CD14-positive monocyte (primary cell): ENCODE results near the gene SRD5A2. TPM values are rescaled to one million over a fixed set of nuclear protein-coding genes. Genes with fewer than 3 reads are reported as not detected.

Experiments
- DNase-seq, 3 donors: peaks; one replicate each; pipeline ENCODE4 v3.0.0-alpha.2; 2011 to 2022
- H2AFZ ChIP-seq: 2 replicates; pipeline ENCODE4 v1.6.0; 2012; ENCODE audit warnings: mild to moderate bottlenecking, low read depth, low read length, inconsistent platforms; ENCODE audit not compliant: insufficient read depth, poor library complexity, severe bottlenecking
- H3K27ac ChIP-seq, 2 donors: 1 replicate in 1 of 2; 2 replicates in 1 of 2; pipeline ENCODE4 v1.5.1; 2012 to 2013; ENCODE audit warnings: low read length in 2 of 2, control low read depth in 1 of 2, inconsistent platforms in 1 of 2, low read depth in 1 of 2, mild to moderate bottlenecking in 1 of 2
- H3K27me3 ChIP-seq, 2 donors: one replicate each; pipeline versions ENCODE4 v1.6.0 to v1.6.1; 2011 to 2013; ENCODE audit warnings: low read length in 2 of 2; ENCODE audit not compliant: control insufficient read depth in 2 of 2, insufficient read depth in 2 of 2
- H3K36me3 ChIP-seq, 2 donors: replicated peaks in 1 of 2; 1 replicate in 1 of 2; 2 replicates in 1 of 2; pipeline versions ENCODE4 v1.5.1 to v1.6.1; 2012 to 2013; ENCODE audit warnings: low read length in 2 of 2, control low read depth in 1 of 2, inconsistent platforms in 1 of 2, mild to moderate bottlenecking in 1 of 2; ENCODE audit not compliant: insufficient read depth in 2 of 2, control insufficient read depth in 1 of 2
- H3K4me1 ChIP-seq, 2 donors: 1 replicate in 1 of 2; 2 replicates in 1 of 2; pipeline versions ENCODE4 v1.5.1 to v1.6.1; 2012 to 2013; ENCODE audit warnings: low read length in 2 of 2, control low read depth in 1 of 2, inconsistent platforms in 1 of 2, mild to moderate bottlenecking in 1 of 2, moderate library complexity in 1 of 2; ENCODE audit not compliant: insufficient read depth in 2 of 2, control insufficient read depth in 1 of 2
- H3K4me2 ChIP-seq: replicated peaks from 2 replicates; pipeline ENCODE3; 2012; ENCODE audit warnings: low read length, moderate library complexity, mild to moderate bottlenecking; ENCODE audit not compliant: poor library complexity, severe bottlenecking; ENCODE audit errors: extremely low read depth
- H3K4me3 ChIP-seq, 3 experiments: fragments of 200-600 bp in 1 of 3; sonication (generic) in 1 of 3; replicated peaks in 1 of 3; 1 replicate in 2 of 3; 2 replicates in 1 of 3; pipeline ENCODE4 v1.5.1; 2011 to 2013; ENCODE audit warnings: low read length in 3 of 3, mild to moderate bottlenecking in 3 of 3, control low read depth in 2 of 3, low read depth in 2 of 3, inconsistent platforms in 1 of 3, moderate library complexity in 1 of 3
- H3K79me2 ChIP-seq: 2 replicates; pipeline ENCODE4 v1.6.0; 2012; ENCODE audit warnings: mild to moderate bottlenecking, control low read depth, inconsistent platforms, low read length, moderate library complexity; ENCODE audit not compliant: insufficient read depth
- H3K9ac ChIP-seq: 2 replicates; pipeline ENCODE4 v1.6.0; 2017; ENCODE audit warnings: low read length, mild to moderate bottlenecking; ENCODE audit not compliant: insufficient read depth, poor library complexity, severe bottlenecking
- H3K9me3 ChIP-seq, 2 donors: replicated peaks in 1 of 2; 1 replicate in 1 of 2; 2 replicates in 1 of 2; pipeline versions ENCODE4 v1.5.1 to v1.6.1; 2012 to 2013; ENCODE audit warnings: low read length in 2 of 2, control low read depth in 1 of 2; ENCODE audit not compliant: control insufficient read depth in 1 of 2, insufficient read depth in 1 of 2
- H4K20me1 ChIP-seq: 2 replicates; pipeline ENCODE4 v1.6.0; 2012; ENCODE audit warnings: mild to moderate bottlenecking, low read length, control low read depth, moderate library complexity; ENCODE audit not compliant: insufficient read depth
- H3K27ac Mint-ChIP-seq, 7 donors: one replicate each; pipeline ENCODE4 v1.8.0; 2020; ENCODE audit warnings: mild to moderate bottlenecking in 7 of 7, mixed read lengths in 7 of 7, moderate library complexity in 6 of 7, inconsistent platforms in 2 of 7
- H3K27me3 Mint-ChIP-seq, 3 donors: one replicate each; pipeline ENCODE4 v1.8.0; 2021 to 2022; ENCODE audit warnings: low read depth in 3 of 3, mild to moderate bottlenecking in 3 of 3, mixed read lengths in 3 of 3, moderate library complexity in 3 of 3, inconsistent platforms in 1 of 3
- H3K36me3 Mint-ChIP-seq, 2 donors: one replicate each; pipeline ENCODE4 v1.8.0; 2020; ENCODE audit warnings: mixed read lengths in 2 of 2, inconsistent platforms in 1 of 2, mild to moderate bottlenecking in 1 of 2
- H3K4me1 Mint-ChIP-seq: one replicate; pipeline ENCODE4 v1.8.0; 2020; ENCODE audit warnings: mild to moderate bottlenecking, mixed read lengths
- H3K4me3 Mint-ChIP-seq, 2 donors: one replicate each; pipeline ENCODE4 v1.8.0; 2020; ENCODE audit warnings: mild to moderate bottlenecking in 2 of 2, mixed read lengths in 2 of 2, moderate library complexity in 1 of 2
- H3K9me3 Mint-ChIP-seq, 7 donors: one replicate each; pipeline ENCODE4 v1.8.0; 2020 to 2022; ENCODE audit warnings: mixed read lengths in 7 of 7, mild to moderate bottlenecking in 6 of 7, moderate library complexity in 6 of 7, inconsistent platforms in 2 of 7
- WGBS: methylation state at CpG from one replicate; pipeline ENCODE4 v1.1.5; 2013; ENCODE audit warnings: missing lambda C conversion rate; ENCODE audit not compliant: insufficient coverage; 5-methylcytosine and 5-hydroxymethylcytosine counted together
- intact Hi-C, 2 donors: fragments of 100-400 bp; cut with micrococcal nuclease; formaldehyde crosslinking; loops; one replicate each; pipeline versions ENCODE4 v1.15.0 to v1.15.1; 2023
- polyA plus RNA-seq, 3 donors: library from polyadenylated mRNA; depleted of rRNA in 1 of 3; unstranded in 2 of 3; stranded (reverse) in 1 of 3; fragments of 300-500 nt in 2 of 3; fragments of >200 nt in 1 of 3; fragmentation: Illumina TruSeq in 2 of 3; gene quantifications; 1 replicate in 2 of 3; 2 replicates in 1 of 3; pipeline ENCODE4 v1.2.3, GENCODE V29; 2012 to 2021
- TF ChIP-seq, protein P1 (sequence below): fragments of 200-600 bp; IDR thresholded peaks from one replicate; pipeline ENCODE4 v1.8.0; 2022; ENCODE audit warnings: antibody characterized with exemption, mild to moderate bottlenecking

The SRD5A2 gene
- polyA plus RNA-seq, 3 donors: not detected

DNA sequence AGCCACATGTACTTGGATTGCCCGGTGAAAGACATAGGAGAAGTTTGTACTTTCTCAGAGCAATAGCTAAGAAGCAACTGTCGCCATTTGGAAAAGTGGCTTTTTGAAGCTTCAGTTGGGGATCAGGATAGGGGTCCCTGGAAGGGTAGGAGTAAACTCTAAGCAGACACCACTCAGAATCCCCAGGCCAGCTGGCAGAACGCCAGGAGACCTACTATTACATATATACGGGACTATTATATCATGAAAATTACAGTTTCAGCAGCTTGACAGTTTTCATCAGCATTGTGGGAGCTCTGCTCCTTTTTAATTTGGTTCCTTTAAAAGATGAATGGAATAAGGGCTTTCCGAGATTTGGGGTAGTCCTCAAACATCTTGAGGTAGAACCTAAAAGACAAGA is 54.9 kb downstream of the SRD5A2 start:
- H3K36me3 Mint-ChIP-seq: no peaks in the 10 kb centered on the region
- no peaks in the 10 kb centered on the region for H4K20me1 ChIP-seq
- peaks cover 4 to 7% (median 6%) of the 10 kb centered on the region in 3 donors for H3K27me3 Mint-ChIP-seq

DNA sequence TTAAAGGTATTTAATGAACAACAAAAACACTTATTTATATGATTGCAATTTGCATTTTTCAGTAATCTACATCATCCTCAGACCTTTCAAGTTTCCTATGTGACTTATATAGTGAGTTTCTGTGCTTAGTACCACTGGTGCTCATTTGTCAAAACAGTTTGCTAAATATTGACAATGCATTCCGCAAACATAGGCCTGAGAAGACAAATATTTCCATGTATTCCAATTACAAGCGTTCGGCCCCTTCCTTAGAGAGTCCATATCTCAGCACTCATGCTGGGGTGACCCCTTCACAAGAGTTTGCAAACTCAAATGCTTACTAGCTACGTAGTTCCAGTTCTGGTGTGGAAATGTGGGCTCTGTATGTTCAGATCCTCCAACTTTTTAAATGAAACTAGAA is 56.1 kb downstream of the SRD5A2 start:
- 83% methylated on average over 1 of the region's 4 CpGs for WGBS
- TF ChIP-seq, protein P1, sequence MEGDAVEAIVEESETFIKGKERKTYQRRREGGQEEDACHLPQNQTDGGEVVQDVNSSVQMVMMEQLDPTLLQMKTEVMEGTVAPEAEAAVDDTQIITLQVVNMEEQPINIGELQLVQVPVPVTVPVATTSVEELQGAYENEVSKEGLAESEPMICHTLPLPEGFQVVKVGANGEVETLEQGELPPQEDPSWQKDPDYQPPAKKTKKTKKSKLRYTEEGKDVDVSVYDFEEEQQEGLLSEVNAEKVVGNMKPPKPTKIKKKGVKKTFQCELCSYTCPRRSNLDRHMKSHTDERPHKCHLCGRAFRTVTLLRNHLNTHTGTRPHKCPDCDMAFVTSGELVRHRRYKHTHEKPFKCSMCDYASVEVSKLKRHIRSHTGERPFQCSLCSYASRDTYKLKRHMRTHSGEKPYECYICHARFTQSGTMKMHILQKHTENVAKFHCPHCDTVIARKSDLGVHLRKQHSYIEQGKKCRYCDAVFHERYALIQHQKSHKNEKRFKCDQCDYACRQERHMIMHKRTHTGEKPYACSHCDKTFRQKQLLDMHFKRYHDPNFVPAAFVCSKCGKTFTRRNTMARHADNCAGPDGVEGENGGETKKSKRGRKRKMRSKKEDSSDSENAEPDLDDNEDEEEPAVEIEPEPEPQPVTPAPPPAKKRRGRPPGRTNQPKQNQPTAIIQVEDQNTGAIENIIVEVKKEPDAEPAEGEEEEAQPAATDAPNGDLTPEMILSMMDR: no peak
- H3K9ac ChIP-seq: no peak overlapping the region
- H3K27ac ChIP-seq: no peak overlapping the region
- Mint-ChIP-seq H3K9me3 (no peaks in the 10 kb centered on the region), H3K4me3 (no peak overlapping the region), H3K36me3 (no peaks in the 10 kb centered on the region), H3K27me3 (peaks cover 1 to 9% (median 4%) of the 10 kb centered on the region in 3 donors), H3K4me1 (no peaks in the 10 kb centered on the region), H3K27ac (no peak overlapping the region)
- DNase-seq: no peak
- no peak overlapping the region for H3K4me3 ChIP-seq
- H3K4me1 ChIP-seq: no peaks in the 10 kb centered on the region
- H3K36me3 ChIP-seq: no peaks in the 10 kb centered on the region
- no peaks in the 10 kb centered on the region for H3K27me3 ChIP-seq
- intact Hi-C loops: loop anchor here in 1 of 2 donors (5.0 kb wide), 1 partner anchor 812 kb away; no protein-coding TSS in a partner anchor
- no peaks in the 10 kb centered on the region for H3K79me2 ChIP-seq
- no peaks in the 10 kb centered on the region for H3K9me3 ChIP-seq
- H2AFZ ChIP-seq: no peak overlapping the region
- H4K20me1 ChIP-seq: no peaks in the 10 kb centered on the region
- H3K4me2 ChIP-seq: no peak overlapping the region

More for the DNA sequence above, 54.9 kb downstream of the SRD5A2 start:
- intact Hi-C loops: loop anchor here in 1 of 2 donors (5.0 kb wide), 1 partner anchor 809 kb away; no protein-coding TSS in a partner anchor
- no peaks in the 10 kb centered on the region for H3K4me1 ChIP-seq
- no peak overlapping the region for H3K27ac ChIP-seq
- H3K9ac ChIP-seq: no peak overlapping the region
- no peak overlapping the region for H3K4me3 ChIP-seq
- H3K4me2 ChIP-seq: no peak overlapping the region
- H3K79me2 ChIP-seq: no peaks in the 10 kb centered on the region
- Mint-ChIP-seq H3K9me3 (no peaks in the 10 kb centered on the region), H3K4me1 (no peaks in the 10 kb centered on the region), H3K4me3 (no peak overlapping the region), H3K27ac (no peak overlapping the region)
- no peak overlapping the region for H2AFZ ChIP-seq
- H3K27me3 ChIP-seq: no peaks in the 10 kb centered on the region
- no peak for DNase-seq
- TF ChIP-seq, protein P1: no peak
- H3K36me3 ChIP-seq: no peaks in the 10 kb centered on the region
- WGBS: 100% methylated on average over 1 of the region's 5 CpGs
- no peaks in the 10 kb centered on the region for H3K9me3 ChIP-seq
